GM19463 (cell line): ENCODE measurements around the gene CHST11.

Experiments used
- ATAC-seq: cut with Tn5 transposase; IDR thresholded peaks from one replicate; pipeline ENCODE4 v1.9.1; 2021; ENCODE audit warnings: mild to moderate bottlenecking, moderate library complexity; ENCODE audit not compliant: unreplicated experiment

Gene CHST11

DNA sequence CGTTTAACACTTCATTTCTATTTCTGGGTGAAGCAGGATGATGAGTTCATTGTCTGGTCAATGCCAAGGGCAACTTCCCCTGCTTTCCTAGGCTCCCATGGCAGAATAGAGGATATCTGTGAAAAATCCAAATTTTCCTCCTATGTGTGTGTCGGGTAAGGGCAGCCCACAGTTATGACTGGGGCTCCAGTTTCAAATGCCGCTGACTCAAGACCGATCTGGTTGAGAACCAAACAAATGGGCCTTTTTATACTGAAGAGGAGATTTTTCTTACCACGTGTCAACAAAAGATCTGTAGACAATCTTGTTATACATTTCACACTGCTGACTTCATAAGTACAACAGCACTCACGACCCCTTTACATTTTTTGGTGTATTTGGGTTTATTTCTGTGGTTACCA is 120.8 kb downstream of the CHST11 start:
- ATAC-seq, result no peak

DNA sequence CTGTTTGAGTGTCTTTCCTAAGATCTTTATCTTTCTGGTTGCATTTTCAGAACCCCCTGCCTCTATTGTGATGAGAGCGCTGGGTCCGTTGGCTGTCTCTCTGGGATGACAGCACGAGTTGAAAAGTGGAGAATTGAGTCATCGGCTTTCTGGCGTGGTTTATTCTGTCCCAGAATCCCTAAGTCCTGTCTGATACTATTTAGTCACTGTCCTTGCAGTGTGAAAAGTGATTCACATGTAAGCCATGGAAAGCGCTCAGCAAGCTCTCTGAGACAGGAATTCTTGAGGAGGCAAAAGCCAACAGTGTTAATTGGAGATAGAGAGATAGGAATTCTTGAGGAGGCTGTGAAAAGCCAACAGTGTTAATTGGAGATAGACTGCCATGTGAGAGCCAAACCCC is 121.7 kb downstream of the CHST11 start:
- no peak for ATAC-seq

DNA sequence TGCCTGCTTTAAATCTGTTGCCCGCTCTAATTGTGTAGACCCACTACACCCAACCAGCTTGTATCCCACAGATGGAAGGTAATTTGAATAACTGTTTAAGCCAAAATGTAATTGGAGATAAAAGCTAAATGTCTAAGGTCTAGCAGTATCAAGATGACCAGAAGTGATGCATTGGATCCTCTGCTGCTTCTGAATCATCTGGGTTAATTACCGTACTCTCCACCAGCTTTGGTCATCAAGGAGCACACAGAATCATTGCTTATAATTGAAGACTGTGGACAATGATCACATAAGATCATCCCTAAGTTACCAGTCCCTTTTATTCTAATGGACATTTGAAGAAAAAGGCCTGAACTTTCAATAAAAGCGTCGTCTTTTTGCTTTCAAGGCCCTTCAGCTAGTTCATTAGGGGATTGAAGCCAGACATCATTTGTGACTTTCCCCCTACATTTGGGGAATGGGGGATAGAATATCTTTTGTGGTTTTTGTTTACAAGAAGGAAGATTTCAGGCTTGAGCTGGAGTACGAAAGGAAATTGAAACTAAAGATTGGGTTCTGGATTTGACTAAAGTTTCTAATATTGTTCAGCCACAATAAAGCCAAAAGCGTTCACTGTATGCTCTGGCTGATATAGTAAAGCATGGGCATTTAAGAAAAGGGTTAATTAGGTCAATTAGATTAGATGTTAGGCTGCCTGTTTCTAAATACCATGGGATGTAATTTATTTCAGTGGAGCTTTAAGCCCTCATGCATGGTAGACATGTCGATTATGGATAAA is 123.2 kb downstream of the CHST11 start:
- peak; percentile 28 for ATAC-seq

GRCh38 chr12:104581005-104581570 is 124.3 kb downstream of the CHST11 start:
- ATAC-seq, result no peak

- peak; percentile 79 for ATAC-seq
Measured at GRCh38 chr12:104582739-104583138, 126.0 kb downstream of the CHST11 start.

GRCh38 chr12:104583301-104583700 is 126.6 kb downstream of the CHST11 start:
- ATAC-seq, result peak; percentile 44

GRCh38 chr12:104585448-104586055 is 128.8 kb downstream of the CHST11 start:
- no peak for ATAC-seq

DNA sequence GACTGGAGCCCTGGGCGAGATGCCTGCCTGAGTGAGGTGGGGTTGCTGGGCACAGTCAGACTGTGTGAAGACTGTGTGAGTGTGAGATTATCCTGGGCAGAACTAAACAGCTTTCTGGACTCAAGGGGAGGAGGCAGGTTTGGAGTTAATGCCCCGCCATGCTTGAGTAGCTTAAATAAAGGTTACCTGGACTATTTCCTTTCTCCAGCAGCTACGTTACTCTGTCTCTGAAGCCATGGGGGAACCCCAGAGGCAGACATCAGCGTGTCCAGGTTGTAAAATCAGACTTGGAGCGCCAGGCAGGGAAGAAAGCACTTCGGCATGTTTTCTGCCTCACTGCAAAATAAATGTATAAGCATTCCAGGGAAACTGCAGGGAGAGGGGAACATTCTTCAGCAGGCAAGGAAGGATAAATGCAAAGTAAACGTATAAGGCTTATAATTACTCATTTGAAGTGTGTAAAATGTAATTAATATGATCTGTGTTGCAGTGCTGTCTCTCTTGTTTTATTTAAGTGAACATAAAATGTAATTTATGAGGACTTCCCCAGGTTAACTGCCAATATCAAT is 129.7 kb downstream of the CHST11 start:
- no peak for ATAC-seq

- no peak for ATAC-seq
Measured at GRCh38 chr12:104588047-104588920, 131.5 kb downstream of the CHST11 start.

DNA sequence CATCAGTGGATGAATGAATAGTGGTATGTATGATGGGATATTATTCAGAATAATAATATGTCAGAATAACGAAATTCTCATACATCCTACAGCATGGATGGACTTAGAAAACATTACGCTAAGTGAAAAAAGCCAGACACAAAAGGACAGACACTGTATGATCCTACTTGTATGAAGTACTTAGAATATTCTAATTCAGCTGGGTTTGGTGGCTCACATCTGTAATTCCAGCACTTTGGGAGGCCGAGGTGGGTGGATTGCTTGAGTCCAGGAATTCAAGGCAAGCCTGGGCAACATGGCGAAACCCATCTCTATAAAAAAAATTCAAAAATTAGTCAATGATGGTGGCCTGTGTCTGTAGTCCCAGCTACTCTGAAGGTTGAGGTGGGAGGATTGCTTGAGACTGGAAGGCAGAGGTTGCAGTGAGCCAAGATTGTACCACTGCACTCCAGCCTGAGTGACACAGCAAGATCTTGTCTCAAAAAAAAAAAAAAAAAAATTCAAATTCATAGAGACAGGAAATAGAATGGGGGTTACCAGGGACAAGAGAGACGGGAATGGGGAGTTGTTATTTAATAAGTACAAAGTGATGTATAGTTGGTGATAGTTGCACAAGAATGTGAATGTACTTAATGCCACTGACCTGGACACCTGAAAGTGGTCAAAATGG is 132.3 kb downstream of the CHST11 start:
- ATAC-seq, result no peak

DNA sequence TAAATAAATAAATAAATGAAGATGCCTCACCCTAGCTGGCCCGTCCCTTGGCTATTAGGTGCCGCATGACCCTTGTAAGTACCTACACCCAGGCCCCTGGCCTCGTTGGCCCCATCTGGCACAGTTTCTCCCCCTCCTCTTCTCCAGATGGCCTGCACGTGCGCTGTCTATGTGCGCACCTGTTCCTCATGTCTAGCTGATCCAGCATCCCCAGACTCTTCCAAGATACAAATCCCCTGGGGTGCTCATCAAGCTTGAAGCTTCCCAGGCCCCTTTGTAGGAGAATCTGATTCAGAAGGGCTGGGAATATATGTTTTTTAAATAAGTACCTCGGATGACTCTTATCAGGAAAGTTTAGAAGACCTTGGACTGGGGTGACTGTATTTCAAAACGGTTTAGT is 133.3 kb downstream of the CHST11 start:
- no peak for ATAC-seq

DNA sequence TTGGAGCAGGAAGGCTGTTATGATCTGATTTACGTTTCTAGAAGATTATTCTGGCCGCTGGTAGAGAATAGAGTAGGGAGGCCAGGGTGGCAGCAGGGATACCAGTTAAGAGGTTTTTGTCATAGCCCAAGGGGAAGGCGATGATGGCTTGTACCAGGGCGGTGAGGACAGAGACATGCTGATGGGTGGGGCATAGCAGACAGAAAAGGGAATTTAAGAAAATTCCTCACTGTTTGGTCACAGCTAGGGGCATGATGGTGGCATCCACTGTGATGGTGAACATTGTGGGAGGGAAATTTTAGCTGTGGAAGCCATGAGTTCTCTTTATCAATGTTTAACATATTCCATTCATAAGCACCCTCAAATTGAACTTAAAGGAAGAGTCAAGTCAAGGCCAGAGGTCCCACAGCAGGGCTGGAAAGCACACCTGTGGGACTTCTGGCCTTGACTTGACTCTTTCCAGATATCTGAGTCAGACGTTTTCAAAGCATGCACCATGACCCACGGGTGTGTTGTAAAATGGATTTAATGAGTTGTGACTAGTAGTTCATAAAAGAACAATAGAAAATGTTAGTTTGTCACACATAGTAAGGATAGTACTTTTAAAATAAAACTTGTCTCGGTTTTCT is 134.6 kb downstream of the CHST11 start:
- ATAC-seq, result no peak

DNA sequence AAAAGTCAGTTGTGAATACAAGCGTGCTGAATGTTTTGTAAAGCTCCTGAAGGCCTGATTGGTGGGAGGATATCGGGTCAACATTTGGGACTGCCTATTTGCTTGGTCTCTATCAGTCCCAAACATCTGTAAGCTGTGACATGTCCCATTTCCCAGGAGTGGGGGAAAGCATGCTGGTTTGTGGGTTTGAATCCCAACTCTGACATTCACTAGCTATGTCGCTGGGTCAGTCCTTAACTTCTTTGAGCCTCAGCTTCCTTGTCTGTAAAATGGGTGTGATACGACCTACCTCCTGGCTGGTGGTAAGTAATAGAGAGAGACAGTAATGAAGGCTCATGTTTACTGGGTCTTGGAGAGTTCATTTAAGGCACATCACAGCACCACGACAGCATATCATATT is 136.7 kb downstream of the CHST11 start:
- no peak for ATAC-seq

- ATAC-seq, result no peak
Measured at GRCh38 chr12:104596134-104596799, 139.5 kb downstream of the CHST11 start.

- ATAC-seq, result no peak
Measured at GRCh38 chr12:104596898-104597843, 140.4 kb downstream of the CHST11 start.

DNA sequence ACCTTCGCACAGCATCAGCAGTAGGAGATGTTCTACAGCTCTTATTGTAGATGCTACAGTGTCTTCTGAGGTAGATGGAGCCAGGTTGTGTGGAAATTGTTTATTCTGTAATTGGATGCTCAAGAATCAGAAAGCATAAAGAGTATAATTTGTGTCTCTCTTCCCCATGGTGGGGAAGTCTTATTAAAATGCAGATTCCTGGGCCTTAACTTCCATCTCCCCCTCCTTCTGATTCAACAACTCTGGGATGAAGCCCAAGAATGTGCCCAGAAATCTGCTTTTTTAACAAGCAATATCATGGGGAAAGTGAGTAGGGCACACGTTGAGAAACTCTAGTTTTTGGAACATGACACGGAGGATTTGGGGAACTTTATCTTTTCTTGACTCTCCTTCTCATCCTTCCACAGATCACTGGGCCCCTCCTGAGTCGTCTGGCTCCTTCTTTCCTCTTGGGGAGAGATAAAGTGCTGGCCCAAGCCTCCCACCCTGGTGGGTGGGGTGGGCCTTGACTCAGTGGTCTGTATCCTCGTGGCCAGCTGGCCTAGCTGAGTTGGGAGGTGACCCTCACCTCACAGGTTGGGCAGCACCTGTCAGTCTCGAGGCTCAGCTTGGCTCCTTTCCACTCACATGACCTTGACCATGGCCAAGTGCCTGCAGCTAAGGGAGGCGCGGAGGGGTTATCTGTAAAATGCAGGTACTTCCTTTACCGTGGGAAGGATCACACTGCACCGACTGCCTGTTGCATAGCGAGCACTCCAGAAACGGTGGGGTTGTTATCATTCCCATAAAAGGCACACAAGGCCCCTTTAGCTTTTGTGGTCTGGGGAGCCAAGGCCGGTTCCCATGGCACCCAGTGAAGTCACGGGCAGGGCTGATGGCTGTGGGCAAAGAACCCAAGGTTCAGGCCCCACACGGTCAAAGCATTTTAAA is 141.9 kb downstream of the CHST11 start:
- no peak for ATAC-seq
